ENCODE data around the gene FAM241A. TPM values are rescaled to one million over a fixed set of nuclear protein-coding genes. Genes with fewer than 3 reads are reported as not detected.

The FAM241A gene
- total RNA-seq, 2 donors from 2014 or later = 4.2 to 5.0 TPM

DNA sequence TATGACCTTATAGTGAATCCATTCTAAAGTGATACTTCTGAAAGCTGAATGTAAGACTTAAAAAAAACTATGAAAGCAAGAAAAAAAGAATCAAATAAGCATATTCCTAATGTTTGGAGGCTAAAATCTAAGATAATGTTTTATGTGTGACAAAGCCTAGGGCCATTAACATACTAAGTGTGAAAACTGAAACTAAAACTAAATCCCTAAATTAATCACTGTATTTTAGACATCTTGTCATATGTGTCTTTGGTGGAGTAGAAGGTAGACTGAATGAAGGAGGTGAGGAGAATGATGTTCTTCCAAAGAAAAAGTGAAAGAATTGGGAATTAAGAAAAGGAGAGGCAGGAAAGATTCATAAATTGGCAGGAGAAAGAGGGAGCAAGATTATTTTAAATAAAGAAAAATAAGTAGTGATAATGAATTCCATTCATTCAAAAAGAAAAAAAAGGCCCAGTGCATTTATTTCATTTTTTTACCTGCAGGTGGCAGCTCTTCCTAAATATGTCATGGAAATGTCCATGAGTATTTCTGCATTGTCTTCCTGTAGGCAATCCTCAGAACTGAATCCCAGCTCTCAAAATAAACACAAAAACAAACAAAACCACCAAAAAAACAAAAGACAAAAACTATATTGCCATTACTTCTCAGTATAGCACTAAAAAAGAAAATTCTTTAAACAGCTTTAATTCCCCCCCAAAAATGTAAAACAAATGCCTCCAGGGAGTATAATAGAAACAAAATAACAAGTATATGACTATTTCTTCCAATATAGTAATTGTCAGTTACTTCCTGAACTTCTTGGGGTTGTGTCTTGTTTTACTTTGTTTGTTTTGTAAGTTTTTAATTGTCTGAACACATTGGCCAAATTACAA, 69.4 kb downstream of the FAM241A start:
- Mint-ChIP-seq H3K4me1 (ENCODE audit: low read depth) (peaks cover 6% of the 10 kb centered on the region), H3K27ac (no peak overlapping the region), H3K9me3 (no peaks in the 10 kb centered on the region), H3K4me3 (no peak overlapping the region), H3K36me3 (ENCODE audit: insufficient read depth in 2 of 2) (no peaks in the 10 kb centered on the region), H3K27me3 (ENCODE audit: low read depth) (no peaks in the 10 kb centered on the region)
- DNase-seq = no peak
- no peak for ATAC-seq (replicated peaks in 1 of 2)

DNA sequence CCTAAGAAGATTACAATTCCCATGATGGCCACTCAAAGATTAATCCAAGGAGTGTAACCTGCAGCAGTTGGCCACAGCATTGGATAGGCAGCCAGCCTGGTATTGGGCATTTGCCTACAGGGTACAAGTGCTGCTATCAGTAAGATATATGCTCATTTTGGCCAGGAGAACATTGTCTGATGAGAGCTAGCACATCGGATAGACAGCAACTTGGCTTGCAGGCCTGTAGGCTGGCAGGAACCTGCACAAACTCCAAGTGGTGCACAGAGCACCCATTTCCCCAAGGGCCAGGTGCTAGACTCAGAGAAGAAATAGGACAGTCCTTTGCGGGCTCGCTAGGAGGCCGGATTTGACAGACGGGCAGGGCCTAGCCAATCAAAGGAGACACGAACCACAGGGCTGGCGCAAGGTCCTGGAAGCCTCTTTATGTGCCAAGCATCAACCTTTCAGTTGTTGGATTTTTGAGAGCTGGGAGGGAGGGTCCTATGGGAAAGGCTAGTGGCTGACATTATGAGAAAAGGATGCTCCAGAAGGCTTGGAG, 74.6 kb downstream of the FAM241A start:
- H3K4me1 Mint-ChIP-seq (ENCODE audit: low read depth) = no peaks in the 10 kb centered on the region
- DNase-seq = no peak
- H3K27me3 Mint-ChIP-seq (ENCODE audit: low read depth) = no peaks in the 10 kb centered on the region
- ATAC-seq (replicated peaks in 1 of 2) = no peak
- no peak overlapping the region for H3K27ac Mint-ChIP-seq
- H3K9me3 Mint-ChIP-seq = no peaks in the 10 kb centered on the region
- no peak overlapping the region for H3K4me3 Mint-ChIP-seq
- peaks cover 0 to 2% of the 10 kb centered on the region in 2 donors for H3K36me3 Mint-ChIP-seq (ENCODE audit: insufficient read depth in 2 of 2)

GRCh38 chr4:112222219-112222955, 77.1 kb downstream of the FAM241A start:
- H3K4me1 Mint-ChIP-seq (ENCODE audit: low read depth) = no peaks in the 10 kb centered on the region
- H3K4me3 Mint-ChIP-seq = no peak overlapping the region
- no peak for ATAC-seq (replicated peaks in 1 of 2)
- no peak overlapping the region for H3K27ac Mint-ChIP-seq
- peaks cover 0 to 2% of the 10 kb centered on the region in 2 donors for H3K36me3 Mint-ChIP-seq (ENCODE audit: insufficient read depth in 2 of 2)
- no peak for DNase-seq
- no peaks in the 10 kb centered on the region for H3K27me3 Mint-ChIP-seq (ENCODE audit: low read depth)
- no peaks in the 10 kb centered on the region for H3K9me3 Mint-ChIP-seq

DNA sequence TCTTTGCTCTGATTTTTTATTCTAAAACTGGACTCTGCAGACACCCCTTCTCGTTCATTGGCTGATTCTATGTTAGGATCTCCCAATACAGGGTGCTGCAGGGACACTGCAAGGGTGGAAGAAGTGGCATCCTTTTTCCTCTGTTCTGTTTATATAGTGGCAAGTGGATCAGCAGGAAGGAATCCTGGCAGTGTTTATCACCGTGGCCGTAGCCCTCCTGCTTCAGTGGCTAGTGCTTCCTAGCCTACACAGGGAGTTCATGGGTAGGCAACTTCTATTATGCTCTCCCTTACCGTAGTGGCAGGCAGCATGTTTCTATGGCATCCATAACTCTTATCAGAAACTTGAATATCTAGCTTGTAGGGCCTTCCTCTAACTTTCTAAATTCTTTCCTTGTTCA, 79.9 kb downstream of the FAM241A start:
- Mint-ChIP-seq H3K27me3 (ENCODE audit: low read depth) (no peaks in the 10 kb centered on the region), H3K27ac (no peak overlapping the region), H3K36me3 (ENCODE audit: insufficient read depth in 2 of 2) (peaks cover 0 to 2% of the 10 kb centered on the region in 2 donors), H3K9me3 (no peaks in the 10 kb centered on the region), H3K4me1 (ENCODE audit: low read depth) (peaks cover under 1% of the 10 kb centered on the region), H3K4me3 (no peak overlapping the region)
- DNase-seq (no peak), ATAC-seq (replicated peaks in 1 of 2) (no peak)

- Mint-ChIP-seq H3K27ac (peak overlapping the region; percentile 94), H3K4me3 (peak overlapping the region; percentile 86 to 95), H3K9me3 (no peaks in the 10 kb centered on the region), H3K36me3 (ENCODE audit: insufficient read depth in 2 of 2) (peaks cover 0 to 2% of the 10 kb centered on the region in 2 donors), H3K27me3 (ENCODE audit: low read depth) (no peaks in the 10 kb centered on the region), H3K4me1 (ENCODE audit: low read depth) (peaks cover 31% of the 10 kb centered on the region)
- ATAC-seq (replicated peaks in 1 of 2) (peak; percentile 90 to 91), DNase-seq (peak; percentile 98 to 99)
Observed at GRCh38 chr4:112230879-112231778, 85.9 kb downstream of the FAM241A start.

DNA sequence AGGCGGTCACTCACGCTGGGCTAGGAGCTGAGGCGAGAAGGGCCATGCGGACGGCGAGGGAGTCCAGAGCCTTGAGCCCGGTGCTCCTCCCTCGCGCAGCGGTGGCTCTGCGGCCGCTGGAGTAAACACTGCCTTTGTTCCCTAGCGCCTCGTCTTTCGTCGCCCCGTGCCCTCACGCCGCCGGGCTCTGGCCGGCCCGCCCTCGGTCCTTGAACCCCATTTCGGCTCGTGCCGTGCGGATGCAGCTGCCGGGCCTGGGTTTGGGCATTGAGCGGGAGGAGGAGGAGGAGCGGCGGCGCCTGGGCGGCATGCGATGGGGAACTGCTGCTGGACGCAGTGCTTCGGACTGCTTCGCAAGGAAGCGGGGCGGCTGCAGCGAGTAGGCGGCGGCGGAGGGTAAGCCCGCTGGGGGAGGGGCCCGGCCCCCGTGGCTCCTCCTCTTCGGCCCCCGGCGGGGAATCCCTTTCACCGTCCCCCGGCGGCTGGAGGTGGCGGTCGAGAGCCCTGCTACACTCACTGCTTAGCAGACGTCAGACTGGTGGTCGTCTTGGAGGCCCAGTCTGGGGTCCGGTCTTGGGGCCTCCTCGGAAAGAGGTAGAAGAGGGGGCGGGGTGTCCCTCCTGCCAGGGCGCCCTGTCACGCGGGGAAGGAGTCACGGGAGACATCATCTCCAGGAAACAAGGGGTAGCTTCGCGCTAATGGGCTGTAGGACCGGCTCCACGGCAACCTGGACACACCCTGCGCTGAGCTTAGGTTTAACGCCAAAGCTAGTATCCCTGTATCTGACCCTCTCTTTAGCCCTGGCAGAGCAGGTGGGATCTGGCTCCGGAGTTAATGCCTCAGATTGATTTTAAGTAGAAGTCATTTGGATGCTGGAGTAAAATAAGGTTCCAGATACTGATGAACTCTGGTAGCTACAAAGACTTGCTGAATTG, 86.8 kb downstream of the FAM241A start, which contains the start of gene AP1AR:
Gene AP1AR (plus strand): TSS at position 9 of the 935 bp plus-strand sequence. CDS start 305 bp downstream, at position 314.
- H3K27me3 Mint-ChIP-seq (ENCODE audit: low read depth) = no peaks in the 10 kb centered on the region
- H3K4me1 Mint-ChIP-seq (ENCODE audit: low read depth) = peaks cover 31% of the 10 kb centered on the region
- peak; percentile 68 to 69 for ATAC-seq (replicated peaks in 1 of 2)
- peak within 1 kb of the TSS; percentile 94 for H3K27ac Mint-ChIP-seq
- peak; percentile 91 for DNase-seq
- no peaks in the 10 kb centered on the region for H3K9me3 Mint-ChIP-seq
- peaks cover 0 to 2% of the 10 kb centered on the region in 2 donors for H3K36me3 Mint-ChIP-seq (ENCODE audit: insufficient read depth in 2 of 2)
- peak within 1 kb of the TSS; percentile 86 to 95 for H3K4me3 Mint-ChIP-seq

DNA sequence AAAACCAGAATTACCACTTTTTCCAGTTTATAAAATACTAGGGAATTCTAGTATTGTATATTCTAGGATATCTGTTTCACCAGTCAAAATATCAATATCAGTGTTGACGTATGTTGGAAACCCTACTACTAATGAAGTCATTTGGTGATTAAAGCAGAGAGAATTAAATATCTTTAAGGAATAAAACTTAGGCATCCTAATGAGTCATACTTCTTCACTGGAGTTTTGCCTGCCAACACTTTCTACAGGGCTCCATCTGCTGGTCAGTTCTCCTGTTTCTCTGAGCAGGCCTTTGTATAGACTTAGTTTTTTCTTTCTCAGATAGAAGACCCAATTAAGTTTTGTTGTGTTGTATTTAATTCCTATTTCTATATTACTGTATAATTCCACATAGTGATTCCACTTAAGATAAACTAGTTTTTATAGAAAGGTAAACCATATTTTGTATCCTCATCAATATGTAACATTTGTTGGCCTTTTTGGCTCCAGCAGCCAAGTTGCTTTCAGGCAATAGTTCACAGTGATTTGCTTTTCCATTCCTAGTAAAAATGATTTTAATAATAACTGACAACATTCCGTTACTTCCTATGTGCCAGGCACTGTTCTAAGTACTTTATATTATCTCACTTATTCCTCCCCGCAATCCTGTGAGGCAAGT, 89.8 kb downstream of the FAM241A start:
- Mint-ChIP-seq H3K4me3 (no peak overlapping the region), H3K27ac (no peak overlapping the region), H3K9me3 (no peaks in the 10 kb centered on the region), H3K27me3 (ENCODE audit: low read depth) (no peaks in the 10 kb centered on the region), H3K36me3 (ENCODE audit: insufficient read depth in 2 of 2) (peaks cover 2% of the 10 kb centered on the region in 2 donors), H3K4me1 (ENCODE audit: low read depth) (peaks cover 44% of the 10 kb centered on the region)
- ATAC-seq (replicated peaks in 1 of 2) (no peak), DNase-seq (peak; percentile 33 to 45)

DNA sequence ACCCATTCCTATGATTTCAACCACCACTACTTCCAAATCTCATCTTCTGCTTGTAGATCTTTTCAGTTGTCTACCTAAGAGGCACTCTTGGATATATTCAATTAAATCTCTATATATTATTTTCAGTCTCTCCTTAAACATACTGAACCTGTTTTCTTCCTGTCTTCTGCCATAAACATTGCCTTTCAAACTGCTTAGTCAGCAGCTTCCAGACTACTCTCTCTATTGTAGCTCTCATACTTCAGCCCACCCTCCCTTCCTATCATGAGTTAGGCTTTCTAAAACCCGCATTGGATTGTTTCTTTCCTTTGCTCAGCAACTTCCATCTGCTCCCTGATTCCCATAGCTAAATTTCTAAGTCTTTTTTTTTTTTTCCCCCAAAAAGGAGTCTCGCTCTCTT, 90.8 kb downstream of the FAM241A start:
- Mint-ChIP-seq H3K4me3 (no peak overlapping the region), H3K27ac (peak overlapping the region; percentile 2), H3K9me3 (no peaks in the 10 kb centered on the region), H3K36me3 (ENCODE audit: insufficient read depth in 2 of 2) (peaks cover 2 to 3% of the 10 kb centered on the region in 2 donors), H3K4me1 (ENCODE audit: low read depth) (peaks cover 35% of the 10 kb centered on the region), H3K27me3 (ENCODE audit: low read depth) (no peaks in the 10 kb centered on the region)
- ATAC-seq (replicated peaks in 1 of 2) (no peak), DNase-seq (no peak)

GRCh38 chr4:112238833-112239232, 93.6 kb downstream of the FAM241A start:
- Mint-ChIP-seq H3K27ac (no peak overlapping the region), H3K9me3 (no peaks in the 10 kb centered on the region), H3K4me3 (no peak overlapping the region), H3K36me3 (ENCODE audit: insufficient read depth in 2 of 2) (peaks cover 2 to 7% of the 10 kb centered on the region in 2 donors), H3K4me1 (ENCODE audit: low read depth) (peaks cover 32% of the 10 kb centered on the region), H3K27me3 (ENCODE audit: low read depth) (no peaks in the 10 kb centered on the region)
- DNase-seq (no peak), ATAC-seq (replicated peaks in 1 of 2) (peak; percentile 78 to 80)
